GM21526 (cell line): ENCODE results near the gene BACH2.
"Not testable (repeated sequence)": the region's sequence is repeated elsewhere in the genome, so short reads cannot be mapped to it uniquely, and the experiment has no call there.

Experiments used
- ATAC-seq: cut with Tn5 transposase; IDR thresholded peaks from one replicate; pipeline ENCODE4 v1.9.1; 2021; ENCODE audit warnings: moderate library complexity; ENCODE audit not compliant: unreplicated experiment, low FRiP score

BACH2 gene

DNA sequence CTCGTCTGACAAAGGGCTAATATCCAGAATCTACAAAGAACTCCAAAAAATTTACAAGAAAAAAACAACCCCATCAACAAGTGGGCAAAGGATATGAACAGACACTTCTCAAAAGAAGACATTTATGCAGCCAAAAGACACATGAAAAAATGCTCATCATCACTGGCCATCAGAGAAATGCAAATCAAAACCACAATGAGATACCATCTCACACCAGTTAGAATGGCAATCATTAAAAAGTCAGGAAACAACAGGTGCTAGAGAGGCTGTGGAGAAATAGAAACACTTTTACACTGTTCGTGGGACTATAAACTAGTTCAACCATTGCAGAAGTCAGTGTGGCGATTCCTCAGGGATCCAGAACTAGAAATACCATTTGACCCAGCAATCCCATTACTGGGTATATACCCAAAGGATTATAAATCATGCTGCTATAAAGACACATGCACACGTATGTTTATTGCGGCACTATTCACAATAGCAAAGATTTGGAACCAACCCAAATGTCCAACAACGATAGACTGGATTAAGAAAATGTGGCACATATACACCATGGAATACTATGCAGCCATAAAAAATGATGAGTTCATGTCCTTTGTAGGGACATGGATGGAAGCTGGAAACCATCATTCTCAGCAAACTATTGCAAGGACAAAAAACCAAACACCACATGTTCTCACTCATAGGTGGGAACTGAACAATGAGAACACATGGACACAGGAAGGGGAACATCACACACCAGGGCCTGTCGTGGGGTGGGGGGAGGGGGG lies 130.3 kb downstream of the BACH2 start:
- ATAC-seq: not testable (repeated sequence)

DNA sequence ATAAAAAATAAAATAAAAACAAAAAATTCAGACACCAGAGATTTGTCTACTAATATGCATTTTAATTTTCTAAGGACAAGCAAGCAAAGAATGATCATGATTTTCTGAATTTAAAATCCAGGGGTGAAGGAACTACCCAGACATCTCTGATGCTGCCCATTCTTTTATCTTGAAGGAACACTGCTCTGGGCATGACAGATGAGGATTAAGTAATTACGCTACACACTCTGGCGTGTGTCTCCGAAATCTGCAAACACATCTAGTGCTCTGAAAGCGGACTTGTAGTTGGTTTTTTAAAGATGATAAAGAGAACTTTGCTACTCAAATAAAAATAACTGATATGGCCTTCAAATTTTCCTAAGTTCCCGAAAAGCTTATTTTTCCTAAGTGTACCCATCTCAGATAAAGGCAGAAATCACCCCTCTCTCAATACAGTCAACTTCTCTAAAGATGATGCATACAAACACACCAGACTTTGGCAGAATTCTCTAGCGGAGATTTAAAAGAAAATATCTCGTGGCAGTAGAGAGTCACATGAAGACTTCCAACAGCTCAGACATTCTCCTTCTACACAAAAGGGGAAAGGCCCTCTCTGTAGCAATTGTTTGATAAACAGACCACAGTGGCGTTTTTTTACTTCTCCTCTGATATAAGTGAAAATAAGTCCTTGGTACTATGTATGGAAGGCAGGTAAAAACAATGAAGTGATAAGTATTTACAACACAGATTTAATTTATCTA lies 133.8 kb downstream of the BACH2 start:
- ATAC-seq: no peak

GRCh38 chr6:90160013-90160412 lies 136.6 kb downstream of the BACH2 start:
- no peak for ATAC-seq

GRCh38 chr6:90159452-90159851 lies 137.2 kb downstream of the BACH2 start:
- no peak for ATAC-seq

DNA sequence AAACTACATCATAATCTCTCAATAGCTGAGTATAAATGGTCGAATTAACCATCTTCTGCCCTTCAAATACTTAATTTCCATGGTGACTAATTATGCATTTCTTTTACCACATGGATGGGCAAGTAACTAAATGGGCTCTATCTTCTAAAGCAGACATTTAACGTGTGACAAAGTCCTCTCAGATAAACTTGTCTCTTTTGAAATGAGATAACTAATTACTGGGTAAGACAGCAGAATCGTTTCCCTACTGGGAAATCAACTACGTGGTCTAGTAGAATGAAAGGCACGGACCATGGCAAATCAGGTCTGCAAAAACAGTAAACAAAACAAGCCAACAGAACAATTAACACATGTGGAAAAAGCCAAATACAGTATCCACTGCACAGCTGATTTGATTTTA lies 137.7 kb downstream of the BACH2 start:
- ATAC-seq: no peak

- ATAC-seq: no peak
Measured at GRCh38 chr6:90157441-90157840, 139.2 kb downstream of the BACH2 start.

DNA sequence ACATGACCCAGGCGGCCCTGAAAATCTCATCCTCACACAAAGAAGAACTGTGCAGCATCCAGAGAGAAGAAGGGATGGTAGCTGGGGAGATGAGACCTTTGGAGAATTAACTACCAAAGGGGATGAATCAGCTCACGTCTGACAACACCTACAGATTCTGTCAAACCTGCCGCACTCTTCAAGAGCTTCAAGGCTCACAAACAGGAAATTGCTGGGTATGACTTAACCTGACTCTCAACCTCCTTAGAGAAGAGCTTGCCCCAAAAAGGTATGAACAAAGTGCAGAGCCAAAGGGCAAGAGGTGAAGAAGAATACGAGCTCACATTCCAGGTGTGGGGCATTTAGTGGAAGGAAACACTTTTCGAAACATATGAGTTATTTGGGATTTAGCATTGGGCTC lies 139.8 kb downstream of the BACH2 start:
- no peak for ATAC-seq

- ATAC-seq: no peak
Measured at GRCh38 chr6:90154755-90155470, 141.7 kb downstream of the BACH2 start.

GRCh38 chr6:90151576-90152422 lies 144.8 kb downstream of the BACH2 start:
- ATAC-seq: no peak

DNA sequence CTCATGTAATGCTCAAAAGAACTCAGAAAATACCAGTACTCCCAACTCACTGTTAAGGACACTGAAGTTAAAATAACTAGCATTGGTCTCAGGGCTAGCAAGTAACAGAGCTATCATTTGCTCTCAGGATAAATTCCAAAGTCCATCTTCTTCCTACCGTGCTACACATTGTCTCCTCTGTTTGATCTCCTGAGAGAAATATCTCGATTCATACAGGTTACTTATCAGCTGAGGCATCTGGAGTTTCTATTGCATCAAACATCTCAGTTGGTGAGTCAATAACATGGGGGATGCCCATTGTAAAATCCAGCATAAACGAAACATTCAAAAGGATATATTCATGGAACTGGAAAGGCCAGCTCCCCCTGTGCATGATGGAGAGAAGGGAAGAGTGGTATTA lies 147.4 kb downstream of the BACH2 start:
- no peak for ATAC-seq

- no peak for ATAC-seq
Measured at GRCh38 chr6:90148867-90149266, 147.8 kb downstream of the BACH2 start.

- no peak for ATAC-seq
Measured at GRCh38 chr6:90146921-90147649, 149.6 kb downstream of the BACH2 start.

GRCh38 chr6:90146024-90146423 lies 150.6 kb downstream of the BACH2 start:
- no peak for ATAC-seq

DNA sequence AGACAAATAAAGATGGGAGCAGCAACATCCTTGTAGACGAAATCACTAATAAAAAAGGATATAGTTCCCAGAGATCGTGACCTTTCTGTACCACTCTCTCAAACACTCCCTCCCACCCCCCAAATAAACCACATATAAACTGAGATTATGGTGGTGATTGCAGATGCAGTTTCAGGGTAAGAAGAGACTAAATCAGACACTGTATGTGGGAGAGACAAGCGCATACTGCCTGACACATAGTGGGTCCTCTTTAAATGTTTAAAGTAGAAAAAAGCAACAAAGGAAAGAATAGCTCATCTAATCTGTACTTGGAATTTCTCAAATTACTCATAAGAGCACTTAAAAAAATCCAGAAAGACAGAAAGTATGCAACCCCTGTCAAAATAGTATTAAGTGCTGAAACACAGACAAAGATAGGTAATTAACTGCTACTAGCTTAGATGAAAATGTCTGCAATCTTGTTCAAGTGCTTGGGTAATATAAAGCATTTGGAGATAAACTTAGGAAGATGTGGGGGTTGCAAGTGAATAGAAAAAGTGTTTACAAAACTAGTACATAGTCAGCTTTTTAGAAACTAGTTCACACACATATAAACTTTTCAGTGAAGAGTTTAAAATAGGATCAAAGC lies 151.6 kb downstream of the BACH2 start:
- no peak for ATAC-seq

DNA sequence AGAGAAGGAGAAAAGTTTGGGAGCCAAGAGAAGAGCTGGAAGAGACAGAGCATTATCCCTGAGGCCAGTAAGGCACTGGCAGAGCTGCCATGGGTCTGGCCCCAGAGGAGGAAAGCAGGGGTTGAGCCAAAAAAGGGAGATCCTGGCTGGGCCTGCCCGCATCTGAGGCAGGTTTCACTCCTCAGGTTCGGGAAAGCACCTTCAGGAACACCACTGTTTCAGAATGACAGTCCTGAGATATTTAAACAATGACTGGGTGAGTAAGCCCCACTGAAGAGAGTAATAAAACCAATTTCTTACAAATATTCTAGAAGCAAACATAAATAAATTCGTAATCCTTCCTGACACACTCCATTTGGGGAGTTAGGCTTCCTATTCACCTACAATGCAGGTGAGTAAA lies 152.2 kb downstream of the BACH2 start:
- ATAC-seq: no peak

GRCh38 chr6:90140683-90141082 lies 156.0 kb downstream of the BACH2 start:
- no peak for ATAC-seq

DNA sequence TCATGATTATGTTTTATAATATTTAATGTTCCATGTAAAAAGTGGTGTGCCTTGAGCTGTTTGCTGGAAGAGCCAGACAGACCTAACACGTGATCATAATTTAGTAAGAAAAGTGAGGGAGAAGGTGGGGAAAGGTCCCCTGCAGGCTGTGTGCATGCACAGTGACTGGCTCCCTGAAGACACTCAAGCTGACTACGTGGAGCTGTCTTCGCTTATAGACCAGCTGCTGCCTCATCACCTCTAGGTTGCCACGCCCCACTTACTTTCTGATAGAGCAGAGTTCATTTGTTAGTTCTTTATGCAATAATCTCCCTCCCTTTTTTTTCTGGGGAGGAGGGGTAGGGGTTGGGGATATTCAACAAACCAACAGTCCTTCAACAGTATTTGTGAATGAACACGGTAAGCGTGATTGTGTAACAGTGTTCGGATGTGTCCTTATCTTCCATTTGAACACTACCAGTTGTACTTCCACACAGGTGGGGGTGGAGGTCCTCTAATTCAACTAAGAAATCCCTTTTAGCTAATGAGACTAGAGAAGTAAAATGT lies 157.3 kb downstream of the BACH2 start:
- ATAC-seq: no peak

GRCh38 chr6:90136837-90137568 lies 159.6 kb downstream of the BACH2 start:
- ATAC-seq: no peak
